Endothelial cell of umbilical vein (primary cell): ENCODE measurements around the gene PER1.

Experiments used
- EZH2 ChIP-seq: IDR thresholded peaks from 2 replicates; pipeline ENCODE4 v1.6.1; 2012; ENCODE audit warnings: borderline replicate concordance, low read depth, mild to moderate bottlenecking, moderate library complexity, low read length, inconsistent platforms; ENCODE audit not compliant: severe bottlenecking
- FOS ChIP-seq: IDR thresholded peaks from 2 replicates; pipeline ENCODE4 v1.6.1; 2011; ENCODE audit warnings: mild to moderate bottlenecking, low read length, moderate library complexity, borderline replicate concordance; ENCODE audit not compliant: insufficient read depth
- GATA2 ChIP-seq: IDR thresholded peaks from 2 replicates; pipeline ENCODE4 v1.7.0; 2011; ENCODE audit warnings: low read depth, mild to moderate bottlenecking, moderate library complexity, mixed read lengths, low read length; ENCODE audit not compliant: insufficient read length, insufficient read depth
- MYC ChIP-seq: IDR thresholded peaks from one replicate; pipeline ENCODE4 v1.6.1; 2011; ENCODE audit warnings: mild to moderate bottlenecking, low read depth, low read length
- POLR2A ChIP-seq: IDR thresholded peaks from 2 replicates; pipeline ENCODE4 v1.6.1; 2012; ENCODE audit warnings: low read depth, mild to moderate bottlenecking, control low read depth, low read length
- POLR2AphosphoS5 ChIP-seq: IDR thresholded peaks from 2 replicates; pipeline ENCODE4 v1.6.1; 2012; ENCODE audit warnings: low read depth, mild to moderate bottlenecking, control low read depth, low read length, moderate library complexity; ENCODE audit not compliant: insufficient read depth
- TF ChIP-seq, protein P1 (sequence below), 2 donors: IDR thresholded peaks; 1 replicate in 1 of 2; 2 replicates in 1 of 2; pipeline ENCODE4 v1.5.1; 2011; ENCODE audit warnings: low read length in 2 of 2, mild to moderate bottlenecking in 2 of 2, moderate library complexity in 2 of 2, control low read depth in 1 of 2, inconsistent platforms in 1 of 2, low read depth in 1 of 2; ENCODE audit not compliant: insufficient read depth in 1 of 2; ENCODE audit errors: extremely low read depth in 1 of 2
- TF ChIP-seq, protein P2 (sequence below): IDR thresholded peaks from 2 replicates; pipeline ENCODE4 v1.6.1; 2011; ENCODE audit not compliant: insufficient read depth, insufficient read length

DNA sequence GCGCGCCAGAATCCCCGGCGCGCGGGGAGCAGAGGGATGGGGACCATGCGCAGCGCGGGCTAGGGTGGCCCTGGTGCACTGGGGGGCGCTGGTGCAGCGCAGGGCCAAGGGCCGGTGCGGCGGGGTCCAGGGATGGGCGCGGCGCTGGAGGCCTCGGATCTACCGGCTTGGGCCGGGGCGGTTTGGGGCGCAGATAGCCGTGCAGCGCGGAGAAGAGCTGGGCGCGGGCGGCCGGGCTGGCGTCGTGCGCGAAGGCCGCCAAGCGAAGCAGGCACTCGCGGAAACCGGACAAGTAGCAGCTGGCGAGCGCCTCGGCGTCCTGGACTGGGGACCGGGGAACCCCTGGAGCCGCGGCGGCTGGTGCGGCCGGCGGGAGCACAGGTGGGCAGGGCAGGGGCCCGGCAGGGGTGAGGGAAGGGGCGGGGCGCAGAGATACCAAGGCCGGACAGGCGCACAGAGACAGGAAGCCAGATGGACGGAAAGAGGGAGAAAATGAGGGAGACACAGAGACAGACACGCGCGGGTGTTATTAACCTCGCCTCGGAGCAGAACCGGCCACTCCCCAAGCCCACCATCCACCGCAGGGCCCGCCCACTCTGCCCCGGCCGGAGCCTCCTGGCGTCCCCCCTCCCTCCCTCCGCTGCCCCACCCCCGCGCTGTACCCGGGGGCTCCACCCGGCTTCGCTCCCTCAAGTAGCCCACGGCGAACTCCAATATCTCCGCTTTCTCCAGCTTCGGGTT lies 30.4 kb downstream of the PER1 start:
- TF ChIP-seq, protein P1, sequence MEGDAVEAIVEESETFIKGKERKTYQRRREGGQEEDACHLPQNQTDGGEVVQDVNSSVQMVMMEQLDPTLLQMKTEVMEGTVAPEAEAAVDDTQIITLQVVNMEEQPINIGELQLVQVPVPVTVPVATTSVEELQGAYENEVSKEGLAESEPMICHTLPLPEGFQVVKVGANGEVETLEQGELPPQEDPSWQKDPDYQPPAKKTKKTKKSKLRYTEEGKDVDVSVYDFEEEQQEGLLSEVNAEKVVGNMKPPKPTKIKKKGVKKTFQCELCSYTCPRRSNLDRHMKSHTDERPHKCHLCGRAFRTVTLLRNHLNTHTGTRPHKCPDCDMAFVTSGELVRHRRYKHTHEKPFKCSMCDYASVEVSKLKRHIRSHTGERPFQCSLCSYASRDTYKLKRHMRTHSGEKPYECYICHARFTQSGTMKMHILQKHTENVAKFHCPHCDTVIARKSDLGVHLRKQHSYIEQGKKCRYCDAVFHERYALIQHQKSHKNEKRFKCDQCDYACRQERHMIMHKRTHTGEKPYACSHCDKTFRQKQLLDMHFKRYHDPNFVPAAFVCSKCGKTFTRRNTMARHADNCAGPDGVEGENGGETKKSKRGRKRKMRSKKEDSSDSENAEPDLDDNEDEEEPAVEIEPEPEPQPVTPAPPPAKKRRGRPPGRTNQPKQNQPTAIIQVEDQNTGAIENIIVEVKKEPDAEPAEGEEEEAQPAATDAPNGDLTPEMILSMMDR (IDR thresholded peaks at IDR 0.05; ENCODE audit: extremely low read depth in 1 of 2, insufficient read depth in 1 of 2, low read depth in 1 of 2, low read length in 2 of 2) = peak; percentile 45 to 62
- no peak for TF ChIP-seq POLR2AphosphoS5
- no peak for TF ChIP-seq EZH2
- TF ChIP-seq POLR2A = no peak
- TF ChIP-seq FOS = no peak
- TF ChIP-seq GATA2 = no peak
- TF ChIP-seq, protein P2, sequence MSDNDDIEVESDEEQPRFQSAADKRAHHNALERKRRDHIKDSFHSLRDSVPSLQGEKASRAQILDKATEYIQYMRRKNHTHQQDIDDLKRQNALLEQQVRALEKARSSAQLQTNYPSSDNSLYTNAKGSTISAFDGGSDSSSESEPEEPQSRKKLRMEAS = no peak
- TF ChIP-seq MYC = no peak
